H1 (cell line): ENCODE measurements around the gene GAPDH. TPM values are rescaled to one million over a fixed set of nuclear protein-coding genes. Genes with fewer than 3 reads are reported as not detected.

Experiments used
- CTCF ChIA-PET: fragments of 300-600 bp; sonication (Branson Sonifier 250); formaldehyde crosslinking; loops from one replicate; lab custom pipeline; 2021; ENCODE audit not compliant: partially characterized antibody; lab: Charles Lee
- POLR2A ChIA-PET: fragments of 300-600 bp; sonication (Branson Sonifier 250); formaldehyde crosslinking; loops from one replicate; lab custom pipeline; 2021; ENCODE audit warnings: inconsistent platforms; ENCODE audit not compliant: partially characterized antibody; lab: Charles Lee
- DNase-seq, 2 experiments: peaks; one replicate each; pipeline versions ENCODE4 v3.0.0 to v3.0.0-alpha.2; 2010 to 2022; ENCODE audit warnings: low spot score in 2 of 2, low read depth in 1 of 2, mixed read lengths in 1 of 2
- FAIRE-seq: peaks from 2 replicates; lab custom pipeline; 2011; peaks lifted over from hg19 to GRCh38; lab: Jason Lieb, UNC
- H2AFZ ChIP-seq: 2 replicates; pipeline ENCODE4 v1.8.1; 2012; ENCODE audit warnings: low read length, inconsistent platforms
- H2AK5ac ChIP-seq: 2 replicates; pipeline ENCODE4 v1.6.1; 2013; ENCODE audit warnings: low read depth, low read length
- H2BK120ac ChIP-seq: replicated peaks from 2 replicates; pipeline ENCODE3; 2013; ENCODE audit warnings: low read depth, low read length, inconsistent platforms
- H2BK12ac ChIP-seq: 2 replicates; pipeline ENCODE4 v1.6.1; 2013; ENCODE audit warnings: low read depth, low read length
- H2BK15ac ChIP-seq: 2 replicates; pipeline ENCODE4 v1.6.1; 2013; ENCODE audit warnings: low read length
- H2BK20ac ChIP-seq: 2 replicates; pipeline ENCODE4 v1.6.1; 2013; ENCODE audit warnings: low read length
- H2BK5ac ChIP-seq: 2 replicates; pipeline ENCODE4 v1.6.1; 2013; ENCODE audit warnings: low read depth, low read length
- H3K14ac ChIP-seq: 2 replicates; pipeline ENCODE4 v1.6.1; 2013; ENCODE audit warnings: inconsistent platforms; ENCODE audit not compliant: insufficient read length
- H3K18ac ChIP-seq: 2 replicates; pipeline ENCODE4 v1.6.1; 2013; ENCODE audit warnings: low read length; ENCODE audit errors: extremely low read depth
- H3K23ac ChIP-seq: 2 replicates; pipeline ENCODE4 v1.6.1; 2013; ENCODE audit warnings: inconsistent platforms; ENCODE audit not compliant: insufficient read length
- H3K23me2 ChIP-seq: 2 replicates; pipeline ENCODE4 v1.6.1; 2013; ENCODE audit warnings: low read depth, low read length
- H3K27ac ChIP-seq: 2 replicates; pipeline ENCODE4 v1.6.1; 2011; ENCODE audit warnings: low read depth, low read length, inconsistent platforms
- H3K27me3 ChIP-seq, 4 experiments: replicated peaks in 1 of 4; 1 replicate in 1 of 4; 2 replicates in 3 of 4; pipeline versions ENCODE4 v1.6.1 to v1.8.1; 2011 to 2013; ENCODE audit warnings: low read length in 3 of 4, mild to moderate bottlenecking in 3 of 4, inconsistent platforms in 2 of 4, mixed read lengths in 2 of 4, moderate library complexity in 1 of 4; ENCODE audit not compliant: control insufficient read depth in 3 of 4, insufficient read depth in 3 of 4; ENCODE audit errors: extremely low read depth in 1 of 4
- H3K36me3 ChIP-seq, 4 experiments: 2 replicates each; pipeline versions ENCODE4 v1.6.1 to v1.8.1; 2011 to 2013; ENCODE audit warnings: mild to moderate bottlenecking in 4 of 4, low read length in 3 of 4, moderate library complexity in 2 of 4, control low read depth in 1 of 4, inconsistent platforms in 1 of 4; ENCODE audit not compliant: insufficient read depth in 4 of 4, control insufficient read depth in 2 of 4
- H3K4ac ChIP-seq: replicated peaks from 2 replicates; pipeline ENCODE3; 2013; ENCODE audit warnings: low read length, low read depth, mixed read lengths, inconsistent platforms; ENCODE audit not compliant: insufficient read length
- H3K4me1 ChIP-seq, 4 experiments: replicated peaks in 1 of 4; 1 replicate in 1 of 4; 2 replicates in 3 of 4; pipeline versions ENCODE4 v1.6.1 to v1.8.1; 2011 to 2013; ENCODE audit warnings: low read length in 3 of 4, inconsistent platforms in 2 of 4, mixed read lengths in 1 of 4; ENCODE audit not compliant: insufficient read depth in 4 of 4, control insufficient read depth in 3 of 4
- H3K4me2 ChIP-seq, 2 experiments: 2 replicates each; pipeline versions ENCODE4 v1.6.1 to v1.8.1; 2011 to 2013; ENCODE audit warnings: low read depth in 2 of 2, low read length in 2 of 2, control low read depth in 1 of 2, inconsistent platforms in 1 of 2, mild to moderate bottlenecking in 1 of 2; ENCODE audit not compliant: insufficient read depth in 1 of 2
- H3K4me3 ChIP-seq, 4 experiments: fragments of 200-600, 300-600 bp in 1 of 4; sonication (generic), shearing (Covaris generic), sonication (Bioruptor Twin) in 1 of 4; 2 replicates each; pipeline versions ENCODE4 v1.5.1 to v1.8.1; 2011 to 2016; ENCODE audit warnings: low read length in 4 of 4, low read depth in 3 of 4, control low read depth in 2 of 4, inconsistent platforms in 2 of 4, mild to moderate bottlenecking in 2 of 4, mixed read lengths in 1 of 4, moderate library complexity in 1 of 4; ENCODE audit not compliant: insufficient read depth in 2 of 4; ENCODE audit errors: extremely low read depth in 1 of 4
- H3K56ac ChIP-seq: replicated peaks from 2 replicates; pipeline ENCODE3; 2013; ENCODE audit warnings: low read depth, mild to moderate bottlenecking, mixed read lengths, low read length, inconsistent platforms; ENCODE audit not compliant: insufficient read length
- H3K79me1 ChIP-seq: 2 replicates; pipeline ENCODE4 v1.6.1; 2013; ENCODE audit warnings: low read depth, low read length, control low read depth
- H3K79me2 ChIP-seq, 2 experiments: 2 replicates each; pipeline versions ENCODE4 v1.6.1 to v1.8.1; 2012 to 2013; ENCODE audit warnings: low read length in 2 of 2, mild to moderate bottlenecking in 2 of 2, inconsistent platforms in 1 of 2; ENCODE audit not compliant: insufficient read depth in 2 of 2, control insufficient read depth in 1 of 2
- H3K9ac ChIP-seq, 4 experiments: replicated peaks in 1 of 4; 1 replicate in 1 of 4; 2 replicates in 3 of 4; pipeline versions ENCODE4 v1.6.1 to v1.8.1; 2011 to 2013; ENCODE audit warnings: low read depth in 3 of 4, low read length in 3 of 4, control low read depth in 2 of 4, mild to moderate bottlenecking in 2 of 4, moderate library complexity in 2 of 4, inconsistent platforms in 1 of 4; ENCODE audit errors: extremely low read depth in 1 of 4
- H3K9me3 ChIP-seq, 2 experiments: 2 replicates each; pipeline versions ENCODE4 v1.6.1 to v1.8.1; 2012 to 2013; ENCODE audit warnings: mild to moderate bottlenecking in 2 of 2, moderate library complexity in 2 of 2, control low read depth in 1 of 2, inconsistent platforms in 1 of 2, low read depth in 1 of 2, low read length in 1 of 2, mixed read lengths in 1 of 2; ENCODE audit not compliant: insufficient read depth in 2 of 2
- H4K20me1 ChIP-seq, 2 experiments: replicated peaks in 1 of 2; 2 replicates each; pipeline versions ENCODE3 to v1.8.1; 2011 to 2013; ENCODE audit warnings: inconsistent platforms in 2 of 2, low read length in 2 of 2, mild to moderate bottlenecking in 1 of 2; ENCODE audit not compliant: insufficient read depth in 2 of 2, control insufficient read depth in 1 of 2
- H4K5ac ChIP-seq: 2 replicates; pipeline ENCODE4 v1.6.1; 2013; ENCODE audit warnings: low read length, low read depth, mixed read lengths, inconsistent platforms; ENCODE audit not compliant: insufficient read length
- H4K8ac ChIP-seq: 2 replicates; pipeline ENCODE4 v1.8.0; 2013; ENCODE audit warnings: mild to moderate bottlenecking, moderate library complexity, low read length, inconsistent platforms; ENCODE audit not compliant: insufficient read depth; ENCODE audit errors: extremely low read depth
- H4K91ac ChIP-seq: replicated peaks from 2 replicates; pipeline ENCODE3; 2013; ENCODE audit warnings: low read length, mixed read lengths, inconsistent platforms; ENCODE audit not compliant: insufficient read length
- CHD1 ChIP-seq: IDR thresholded peaks from 2 replicates; pipeline ENCODE4 v1.6.1; 2012; ENCODE audit warnings: low read depth, low read length, improper control_type of control experiment
- KDM1A ChIP-seq: fragments of 200-600, 300-600 bp; sonication (generic); IDR thresholded peaks from 2 replicates; pipeline ENCODE4 v1.7.1; 2016; ENCODE audit warnings: mild to moderate bottlenecking, low read length, borderline replicate concordance
- RBBP5 ChIP-seq: IDR thresholded peaks from 2 replicates; pipeline ENCODE4 v1.7.1; 2012; ENCODE audit warnings: low read depth, mild to moderate bottlenecking, inconsistent platforms, low read length, moderate library complexity, borderline replicate concordance
- TAF7 ChIP-seq: optimal IDR thresholded peaks from 2 replicates; pipeline ENCODE3; 2011; ENCODE audit warnings: low read depth, mild to moderate bottlenecking, inconsistent platforms, low read length, moderate library complexity, borderline replicate concordance
- YY1 ChIP-seq: IDR thresholded peaks from 2 replicates; pipeline ENCODE4 v1.6.1; 2011; ENCODE audit warnings: low read depth, mild to moderate bottlenecking, low read length
- WGBS, 2 experiments: shearing (Covaris generic) in 1 of 2; methylation state at CpG; one replicate each; pipeline versions ENCODE4 v1.1.6 to v1.1.7; 2013 to 2015; ENCODE audit warnings: low lambda C conversion rate in 2 of 2, mixed read lengths in 2 of 2, inconsistent platforms in 1 of 2, low coverage in 1 of 2, missing lambda C conversion rate in 1 of 2; ENCODE audit not compliant: insufficient replicate concordance in 2 of 2, insufficient coverage in 1 of 2, insufficient read length in 1 of 2; ENCODE audit errors: extremely low coverage in 1 of 2, missing lambda C conversion rate in 1 of 2; 5-methylcytosine and 5-hydroxymethylcytosine counted together
- polyA plus RNA-seq, 7 experiments: library from polyadenylated mRNA; depleted of rRNA in 3 of 7; stranded (reverse) in 5 of 7; unstranded in 2 of 7; fragments of >200 nt in 5 of 7; fragments of 200-250 nt in 2 of 7; gene quantifications; 1 replicate in 5 of 7; 2 replicates in 1 of 7; 4 replicates in 1 of 7; pipeline versions ENCODE4 v1.2.1 to v1.2.3, GENCODE V29; 2011 to 2013; ENCODE audit warnings: missing spikeins in 2 of 7, mixed read lengths in 2 of 7
- total RNA-seq: library from RNA; stranded (reverse); fragmentation: NEBNext Ultra II Directional; extraction: Animal tissue kit (Norgen Biotek cat#: 25700); gene quantifications from 2 replicates; pipeline ENCODE4 v1.2.1, GENCODE V29; 2021

The GAPDH gene
- total and polyA plus RNA-seq, 2 of the 8 experiments (the other 6 are each of a cell fraction or from before 2014, with no cell fraction given) = 5,175 to 15,878 TPM

- Histone ChIP-seq H3K27me3 (no peaks in the 10 kb centered on the region), H3K4me2 (no peak overlapping the region; a peak in 1 of 4 replicates), H2BK12ac (no peak overlapping the region), H4K5ac (no peak overlapping the region), H2BK15ac (0 out of 2 replicates have a peak overlapping the region, but pooled peaks have one; percentile 72), H3K18ac (no peak overlapping the region; the same call in 1 of the 2 replicates), H4K91ac (no peak overlapping the region), H4K8ac (peak overlapping the region; percentile 45; the same call in 1 of the 2 replicates), H3K79me2 (peaks cover 0 to under 1% of the 10 kb centered on the region in 2 experiments; a peak in 1 of 4 replicates), H3K56ac (no peak overlapping the region), H2AFZ (no peak overlapping the region), H2BK20ac (no peak overlapping the region), H3K79me1 (no peaks in the 10 kb centered on the region; the same call in 1 of the 2 replicates), H3K36me3 (peaks cover 14 to 27% (median 25%) of the 10 kb centered on the region in 4 experiments), H3K14ac (no peak overlapping the region), H3K4me3 (no peak overlapping the region), H3K27ac (no peak overlapping the region), H2BK120ac (no peak overlapping the region), H3K23me2 (no peaks in the 10 kb centered on the region; the same call in 1 of the 2 replicates), H3K9me3 (no peaks in the 10 kb centered on the region), H2BK5ac (no peak overlapping the region), H3K4me1 (peaks cover 0 to 7% (median 5%) of the 10 kb centered on the region in 4 experiments; a peak in 4 of 7 replicates), H3K9ac (peak overlapping the region in 1 of 4 experiments; percentile 8; a peak in 2 of 7 replicates), H3K4ac (no peak overlapping the region), H4K20me1 (peaks cover 6 to 12% of the 10 kb centered on the region in 2 experiments), H2AK5ac (no peak overlapping the region), H3K23ac (no peak overlapping the region)
- TF ChIP-seq RBBP5 (no peak), TAF7 (no peak), CHD1 (no peak), KDM1A (no peak), YY1 (peak; percentile 14; the same call in 1 of the 2 replicates)
- ChIA-PET POLR2A (interaction anchor here (0.7 to 10.4 kb wide), 5 partner anchors 15 to 325 kb away, joined by 3 to 665 read pairs (median 4); partner anchors contain the start of genes IFFO1 and NOP2), CTCF (interaction anchor here (1.0 to 24.9 kb wide), 7 partner anchors 10 to 175 kb away, joined by 3 to 462 read pairs (median 7); partner anchors contain the start of genes IFFO1 and NOP2)
- FAIRE-seq (no peak), DNase-seq (no peak)
- 92% methylated on average over 26 of the region's 26 CpGs; no CpG with 5 or more reads in 1 of the 2 experiments for WGBS, 2 experiments
These were observed 7.3 kb downstream of the GAPDH start for GRCh38 chr12:6541371-6542165.
